ENCODE measurements around the gene MCC.

The MCC gene

DNA sequence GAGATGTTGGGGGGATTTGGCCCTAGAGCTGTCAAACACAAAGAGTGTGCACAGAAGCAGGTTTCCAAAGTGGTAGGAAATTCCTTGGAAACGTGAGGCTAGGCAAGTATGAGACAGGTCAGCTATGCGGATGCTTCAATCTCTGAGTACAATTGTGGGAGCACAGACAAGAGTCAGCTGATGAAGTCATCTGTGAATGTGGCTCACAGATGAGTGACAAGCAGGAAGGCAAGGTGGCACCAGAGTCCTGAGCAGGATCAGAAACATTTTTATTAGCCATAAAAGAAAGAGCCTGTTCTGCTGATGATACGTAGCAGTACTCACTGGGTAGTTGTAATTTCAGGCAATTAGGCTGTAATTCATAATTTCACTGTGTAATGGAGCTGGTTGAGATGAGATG is 394.7 kb downstream of the MCC start:
- Histone ChIP-seq H3K4me2 (ENCODE audit: low read depth, low read length, poor library complexity, severe bottlenecking) (no peak overlapping the region), H3K9me2 (replicated peaks; ENCODE audit: insufficient read depth, low read length) (no peaks in the 10 kb centered on the region), H3K9ac (ENCODE audit: low read length) (no peak overlapping the region), H3K27me3 (ENCODE audit: low read length) (no peaks in the 10 kb centered on the region), H2AFZ (ENCODE audit: low read depth, low read length, severe bottlenecking) (no peak overlapping the region), H3K36me3 (ENCODE audit: low read length) (no peaks in the 10 kb centered on the region), H3K27ac (ENCODE audit: low read depth, low read length) (no peak overlapping the region), H3K4me3 (ENCODE audit: insufficient read depth, low read length, poor library complexity, severe bottlenecking) (no peak overlapping the region), H3F3A (ENCODE audit: insufficient read depth) (no peaks in the 10 kb centered on the region), H4K20me1 (ENCODE audit: low read depth, low read length) (no peaks in the 10 kb centered on the region), H3K79me2 (ENCODE audit: insufficient read depth, low read length) (no peaks in the 10 kb centered on the region), H3K9me3 (ENCODE audit: insufficient read depth, low read length) (no peaks in the 10 kb centered on the region)
- TF ChIP-seq EZH2phosphoT487 (conservative IDR thresholded peaks at IDR 0.05; ENCODE audit: low read length): no peak
- TF ChIP-seq, protein P1, sequence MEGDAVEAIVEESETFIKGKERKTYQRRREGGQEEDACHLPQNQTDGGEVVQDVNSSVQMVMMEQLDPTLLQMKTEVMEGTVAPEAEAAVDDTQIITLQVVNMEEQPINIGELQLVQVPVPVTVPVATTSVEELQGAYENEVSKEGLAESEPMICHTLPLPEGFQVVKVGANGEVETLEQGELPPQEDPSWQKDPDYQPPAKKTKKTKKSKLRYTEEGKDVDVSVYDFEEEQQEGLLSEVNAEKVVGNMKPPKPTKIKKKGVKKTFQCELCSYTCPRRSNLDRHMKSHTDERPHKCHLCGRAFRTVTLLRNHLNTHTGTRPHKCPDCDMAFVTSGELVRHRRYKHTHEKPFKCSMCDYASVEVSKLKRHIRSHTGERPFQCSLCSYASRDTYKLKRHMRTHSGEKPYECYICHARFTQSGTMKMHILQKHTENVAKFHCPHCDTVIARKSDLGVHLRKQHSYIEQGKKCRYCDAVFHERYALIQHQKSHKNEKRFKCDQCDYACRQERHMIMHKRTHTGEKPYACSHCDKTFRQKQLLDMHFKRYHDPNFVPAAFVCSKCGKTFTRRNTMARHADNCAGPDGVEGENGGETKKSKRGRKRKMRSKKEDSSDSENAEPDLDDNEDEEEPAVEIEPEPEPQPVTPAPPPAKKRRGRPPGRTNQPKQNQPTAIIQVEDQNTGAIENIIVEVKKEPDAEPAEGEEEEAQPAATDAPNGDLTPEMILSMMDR (IDR thresholded peaks at IDR 0.05; ENCODE audit: insufficient read depth, low read length, poor library complexity, severe bottlenecking): no peak

DNA sequence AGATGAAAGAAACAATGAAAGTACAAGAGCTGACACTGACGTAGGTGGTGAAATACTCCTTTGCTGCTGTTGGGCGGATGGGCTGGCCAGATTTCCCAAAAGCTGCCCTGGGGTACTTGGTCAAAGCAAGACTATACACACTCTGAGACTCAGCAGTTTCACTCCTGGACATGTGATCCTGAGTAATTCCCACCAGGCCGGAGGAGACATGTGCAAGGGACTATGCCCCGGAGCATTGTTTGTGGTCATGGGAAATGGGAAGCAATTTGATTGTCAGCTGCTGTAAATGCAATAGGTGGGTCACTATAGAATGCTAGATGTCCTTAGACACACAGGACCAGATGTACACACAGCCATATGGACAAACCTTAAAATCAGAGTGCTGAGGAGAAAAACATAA is 395.6 kb downstream of the MCC start:
- H3K4me2 ChIP-seq (ENCODE audit: low read depth, low read length, poor library complexity, severe bottlenecking): no peak overlapping the region
- no peaks in the 10 kb centered on the region for H3K36me3 ChIP-seq (ENCODE audit: low read length)
- no peaks in the 10 kb centered on the region for H3F3A ChIP-seq (ENCODE audit: insufficient read depth)
- no peak for TF ChIP-seq EZH2phosphoT487 (conservative IDR thresholded peaks at IDR 0.05; ENCODE audit: low read length)
- TF ChIP-seq, protein P1 (IDR thresholded peaks at IDR 0.05; ENCODE audit: insufficient read depth, low read length, poor library complexity, severe bottlenecking): no peak
- no peaks in the 10 kb centered on the region for H3K9me3 ChIP-seq (ENCODE audit: insufficient read depth, low read length)
- no peak overlapping the region for H2AFZ ChIP-seq (ENCODE audit: low read depth, low read length, severe bottlenecking)
- H3K9ac ChIP-seq (ENCODE audit: low read length): no peak overlapping the region
- H4K20me1 ChIP-seq (ENCODE audit: low read depth, low read length): no peaks in the 10 kb centered on the region
- H3K9me2 ChIP-seq (replicated peaks; ENCODE audit: insufficient read depth, low read length): no peaks in the 10 kb centered on the region
- no peaks in the 10 kb centered on the region for H3K79me2 ChIP-seq (ENCODE audit: insufficient read depth, low read length)
- H3K4me3 ChIP-seq (ENCODE audit: insufficient read depth, low read length, poor library complexity, severe bottlenecking): no peak overlapping the region
- H3K27ac ChIP-seq (ENCODE audit: low read depth, low read length): no peak overlapping the region
- H3K27me3 ChIP-seq (ENCODE audit: low read length): no peaks in the 10 kb centered on the region

DNA sequence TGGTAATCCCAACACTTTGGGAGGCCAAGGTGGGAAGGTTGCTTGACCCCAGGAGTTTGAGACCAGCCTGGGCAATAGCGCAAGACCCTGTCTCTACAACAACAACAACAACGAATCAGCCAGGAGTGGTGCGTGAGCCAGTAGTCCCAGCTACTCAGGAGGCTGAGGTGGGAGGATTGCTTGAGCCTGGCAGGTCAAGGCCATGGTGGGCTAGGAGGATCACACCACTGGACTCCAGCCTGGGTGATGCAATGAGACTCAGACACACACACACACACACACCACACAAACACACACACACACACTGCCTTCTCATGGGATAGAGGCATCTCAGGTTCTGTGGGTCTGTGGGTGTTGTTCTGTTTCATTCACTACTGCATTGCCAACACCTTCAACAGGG is 396.6 kb downstream of the MCC start:
- H3K9me3 ChIP-seq (ENCODE audit: insufficient read depth, low read length): no peaks in the 10 kb centered on the region
- H3F3A ChIP-seq (ENCODE audit: insufficient read depth): no peaks in the 10 kb centered on the region
- no peak overlapping the region for H2AFZ ChIP-seq (ENCODE audit: low read depth, low read length, severe bottlenecking)
- TF ChIP-seq EZH2phosphoT487 (conservative IDR thresholded peaks at IDR 0.05; ENCODE audit: low read length): no peak
- TF ChIP-seq, protein P1 (IDR thresholded peaks at IDR 0.05; ENCODE audit: insufficient read depth, low read length, poor library complexity, severe bottlenecking): no peak
- no peak overlapping the region for H3K4me3 ChIP-seq (ENCODE audit: insufficient read depth, low read length, poor library complexity, severe bottlenecking)
- H3K9ac ChIP-seq (ENCODE audit: low read length): no peak overlapping the region
- no peaks in the 10 kb centered on the region for H3K79me2 ChIP-seq (ENCODE audit: insufficient read depth, low read length)
- H4K20me1 ChIP-seq (ENCODE audit: low read depth, low read length): no peaks in the 10 kb centered on the region
- H3K36me3 ChIP-seq (ENCODE audit: low read length): no peaks in the 10 kb centered on the region
- no peak overlapping the region for H3K27ac ChIP-seq (ENCODE audit: low read depth, low read length)
- H3K9me2 ChIP-seq (replicated peaks; ENCODE audit: insufficient read depth, low read length): no peaks in the 10 kb centered on the region
- no peak overlapping the region for H3K4me2 ChIP-seq (ENCODE audit: low read depth, low read length, poor library complexity, severe bottlenecking)
- H3K27me3 ChIP-seq (ENCODE audit: low read length): no peaks in the 10 kb centered on the region
